Measurements from ENCODE around the gene PDCD2. TPM values are rescaled to one million over a fixed set of nuclear protein-coding genes. Genes with fewer than 3 reads are reported as not detected.

Gene PDCD2
- polyA plus RNA-seq, 1 donor (not counting 4 experiments of a cell fraction or from before 2014, with no cell fraction given), result 103 TPM

DNA sequence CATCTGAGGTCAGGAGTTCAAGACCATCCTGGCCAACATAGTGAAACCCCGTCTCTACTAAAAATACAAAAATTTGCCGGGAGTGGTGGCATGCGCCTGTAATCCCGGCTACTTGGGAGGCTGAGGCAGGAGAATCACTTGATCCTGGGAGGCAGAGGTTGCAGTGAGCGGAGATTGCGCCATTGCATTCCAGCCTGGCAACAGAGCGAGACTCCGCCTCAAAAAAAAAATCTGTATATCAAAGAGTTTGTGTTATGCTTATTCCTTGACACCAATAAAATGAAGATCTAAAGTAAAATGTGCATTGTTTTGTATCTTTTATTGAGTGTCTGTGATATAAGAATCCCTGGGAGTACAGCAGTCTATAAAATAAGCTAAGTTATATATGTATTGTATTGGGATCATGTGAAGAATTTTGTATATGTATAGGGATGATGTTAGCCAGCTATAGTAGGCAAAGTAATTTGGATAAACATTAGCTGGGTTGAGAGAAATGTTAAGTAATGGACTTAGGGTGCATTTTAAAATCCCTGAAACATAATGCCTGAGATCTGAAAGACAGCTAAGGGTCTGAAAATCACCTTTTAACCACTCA is 19.4 kb downstream of the PDCD2 start:
- TF ChIP-seq, protein P1, sequence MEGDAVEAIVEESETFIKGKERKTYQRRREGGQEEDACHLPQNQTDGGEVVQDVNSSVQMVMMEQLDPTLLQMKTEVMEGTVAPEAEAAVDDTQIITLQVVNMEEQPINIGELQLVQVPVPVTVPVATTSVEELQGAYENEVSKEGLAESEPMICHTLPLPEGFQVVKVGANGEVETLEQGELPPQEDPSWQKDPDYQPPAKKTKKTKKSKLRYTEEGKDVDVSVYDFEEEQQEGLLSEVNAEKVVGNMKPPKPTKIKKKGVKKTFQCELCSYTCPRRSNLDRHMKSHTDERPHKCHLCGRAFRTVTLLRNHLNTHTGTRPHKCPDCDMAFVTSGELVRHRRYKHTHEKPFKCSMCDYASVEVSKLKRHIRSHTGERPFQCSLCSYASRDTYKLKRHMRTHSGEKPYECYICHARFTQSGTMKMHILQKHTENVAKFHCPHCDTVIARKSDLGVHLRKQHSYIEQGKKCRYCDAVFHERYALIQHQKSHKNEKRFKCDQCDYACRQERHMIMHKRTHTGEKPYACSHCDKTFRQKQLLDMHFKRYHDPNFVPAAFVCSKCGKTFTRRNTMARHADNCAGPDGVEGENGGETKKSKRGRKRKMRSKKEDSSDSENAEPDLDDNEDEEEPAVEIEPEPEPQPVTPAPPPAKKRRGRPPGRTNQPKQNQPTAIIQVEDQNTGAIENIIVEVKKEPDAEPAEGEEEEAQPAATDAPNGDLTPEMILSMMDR (optimal IDR thresholded peaks at IDR 0.05 in 1 of 3, IDR thresholded peaks at IDR 0.05 in 1 of 3, conservative IDR thresholded peaks at IDR 0.05 in 1 of 3; ENCODE audit: extremely low read depth in 1 of 3, insufficient read depth in 2 of 3, low read length in 3 of 3), result no peak
- TF ChIP-seq EZH2 (IDR thresholded peaks at IDR 0.05; ENCODE audit: low read length), result no peak
- H3K9ac ChIP-seq (ENCODE audit: control insufficient read depth, extremely low read depth, insufficient read depth, low read length), result no peak overlapping the region
- FAIRE-seq, result no peak
- no peaks in the 10 kb centered on the region for H3K27me3 ChIP-seq (ENCODE audit: control insufficient read depth, extremely low read depth, insufficient read depth, low read length)
- H3K4me3 ChIP-seq (ENCODE audit: control insufficient read depth in 2 of 3, extremely low read depth in 1 of 3, insufficient read depth in 2 of 3, low read depth in 1 of 3, low read length in 3 of 3), result no peak overlapping the region
- no peak overlapping the region for H3K4me2 ChIP-seq (ENCODE audit: control insufficient read depth, extremely low read depth, insufficient read depth, low read depth, low read length)
- peaks cover 20% of the 10 kb centered on the region for H3K79me2 ChIP-seq (ENCODE audit: control insufficient read depth, insufficient read depth, low read length)
- H3K9me1 ChIP-seq (ENCODE audit: control insufficient read depth, extremely low read depth, insufficient read depth, low read length), result no peaks in the 10 kb centered on the region
- H3K27ac ChIP-seq (ENCODE audit: control insufficient read depth, insufficient read depth, low read length), result no peak overlapping the region
- dilution Hi-C loops (cut with MboI; ENCODE audit: extremely low pct_ligation_motif_present, low sequenced_read_pairs), result no loop called here
- no peaks in the 10 kb centered on the region for H3K4me1 ChIP-seq (ENCODE audit: control insufficient read depth, extremely low read depth, insufficient read depth, low read length)
- no peak overlapping the region for H2AFZ ChIP-seq (ENCODE audit: control insufficient read depth, low read length)
- no peaks in the 10 kb centered on the region for H3K9me3 ChIP-seq (ENCODE audit: control insufficient read depth, low read depth, low read length)
- no peaks in the 10 kb centered on the region for H4K20me1 ChIP-seq (ENCODE audit: control insufficient read depth, extremely low read depth, insufficient read depth, low read length)
- DNase-seq (ENCODE audit: low read depth, low spot score), result no peak
- H3K36me3 ChIP-seq (ENCODE audit: control insufficient read depth in 2 of 2, extremely low read depth in 1 of 2, insufficient read depth in 2 of 2, low read length in 2 of 2), result peaks cover 14 to 19% of the 10 kb centered on the region in 2 experiments

DNA sequence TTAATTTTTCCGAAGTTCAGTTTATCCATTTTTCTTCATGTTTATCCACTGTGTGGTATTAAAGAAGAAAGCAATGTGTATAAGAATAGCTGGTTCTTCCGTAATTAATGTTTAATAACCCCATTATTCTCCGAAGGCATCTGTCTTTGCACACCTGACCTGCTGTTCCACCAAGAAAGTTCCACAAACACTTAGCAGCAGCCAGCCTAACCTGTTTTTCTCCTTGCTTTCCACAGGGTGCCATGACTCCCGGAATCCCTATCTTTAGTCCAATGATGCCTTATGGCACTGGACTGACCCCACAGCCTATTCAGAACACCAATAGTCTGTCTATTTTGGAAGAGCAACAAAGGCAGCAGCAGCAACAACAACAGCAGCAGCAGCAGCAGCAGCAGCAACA is 22.9 kb downstream of the PDCD2 start:
- Histone ChIP-seq H3K9me1 (ENCODE audit: control insufficient read depth, extremely low read depth, insufficient read depth, low read length) (no peaks in the 10 kb centered on the region), H3K4me2 (ENCODE audit: control insufficient read depth, extremely low read depth, insufficient read depth, low read depth, low read length) (no peak overlapping the region), H3K4me1 (ENCODE audit: control insufficient read depth, extremely low read depth, insufficient read depth, low read length) (no peaks in the 10 kb centered on the region), H3K9ac (ENCODE audit: control insufficient read depth, extremely low read depth, insufficient read depth, low read length) (no peak overlapping the region), H3K27me3 (ENCODE audit: control insufficient read depth, extremely low read depth, insufficient read depth, low read length) (no peaks in the 10 kb centered on the region), H3K4me3 (ENCODE audit: control insufficient read depth in 2 of 3, extremely low read depth in 1 of 3, insufficient read depth in 2 of 3, low read depth in 1 of 3, low read length in 3 of 3) (no peak overlapping the region), H3K79me2 (ENCODE audit: control insufficient read depth, insufficient read depth, low read length) (peaks cover 46% of the 10 kb centered on the region), H3K36me3 (ENCODE audit: control insufficient read depth in 2 of 2, extremely low read depth in 1 of 2, insufficient read depth in 2 of 2, low read length in 2 of 2) (peaks cover 10 to 16% of the 10 kb centered on the region in 2 experiments), H4K20me1 (ENCODE audit: control insufficient read depth, extremely low read depth, insufficient read depth, low read length) (no peaks in the 10 kb centered on the region), H2AFZ (ENCODE audit: control insufficient read depth, low read length) (no peak overlapping the region), H3K27ac (ENCODE audit: control insufficient read depth, insufficient read depth, low read length) (no peak overlapping the region), H3K9me3 (ENCODE audit: control insufficient read depth, low read depth, low read length) (no peaks in the 10 kb centered on the region)
- DNase-seq (ENCODE audit: low read depth, low spot score) (no peak), FAIRE-seq (no peak)
- TF ChIP-seq EZH2 (IDR thresholded peaks at IDR 0.05; ENCODE audit: low read length), result no peak
- TF ChIP-seq, protein P1 (optimal IDR thresholded peaks at IDR 0.05 in 1 of 3, IDR thresholded peaks at IDR 0.05 in 1 of 3, conservative IDR thresholded peaks at IDR 0.05 in 1 of 3; ENCODE audit: extremely low read depth in 1 of 3, insufficient read depth in 2 of 3, low read length in 3 of 3), result no peak
- dilution Hi-C loops (cut with MboI; ENCODE audit: extremely low pct_ligation_motif_present, low sequenced_read_pairs), result no loop called here

Data from keratinocyte (primary cell).